ENCODE measurements around the gene PAK1IP1.
"Not testable (repeated sequence)": the region's sequence is repeated elsewhere in the genome, so short reads cannot be mapped to it uniquely, and the experiment has no call there.

Gene PAK1IP1

GRCh38 chr6:10694302-10695085 lies at the start of gene PAK1IP1, which contains the start of gene C6orf52:
Gene PAK1IP1 (plus strand): TSS chr6:10694972. CDS start chr6:10694986, 14 bp downstream.
Gene C6orf52 (minus strand): TSS chr6:10694616. CDS start chr6:10687550, 7,066 bp downstream.
- DNase-seq = peak; percentile 97

- DNase-seq = no peak
These were observed 39.2 kb upstream of the PAK1IP1 start for GRCh38 chr6:10655508-10656055.

GRCh38 chr6:10658910-10659698 lies 35.7 kb upstream of the PAK1IP1 start:
- DNase-seq = no peak

- no peak for DNase-seq
These were observed 34.9 kb upstream of the PAK1IP1 start for GRCh38 chr6:10659699-10660348.

GRCh38 chr6:10660431-10661191 lies 34.2 kb upstream of the PAK1IP1 start:
- DNase-seq = not testable (repeated sequence)

GRCh38 chr6:10662207-10662606 lies 32.6 kb upstream of the PAK1IP1 start:
- DNase-seq = no peak

- DNase-seq = no peak
These were observed 32.0 kb upstream of the PAK1IP1 start for GRCh38 chr6:10662742-10663141.

- not testable (repeated sequence) for DNase-seq
These were observed 29.2 kb upstream of the PAK1IP1 start for GRCh38 chr6:10665595-10665994.

GRCh38 chr6:10668126-10668917 lies 26.4 kb upstream of the PAK1IP1 start:
- DNase-seq = no peak

- DNase-seq = no peak
These were observed 18.4 kb upstream of the PAK1IP1 start for GRCh38 chr6:10676403-10676802.

- no peak for DNase-seq
These were observed 16.3 kb upstream of the PAK1IP1 start for GRCh38 chr6:10678456-10678855.

GRCh38 chr6:10681795-10682194 lies 13.0 kb upstream of the PAK1IP1 start:
- no peak for DNase-seq

- DNase-seq = no peak
These were observed 12.3 kb upstream of the PAK1IP1 start for GRCh38 chr6:10682355-10682988.

- no peak for DNase-seq
These were observed 10.2 kb upstream of the PAK1IP1 start for GRCh38 chr6:10684618-10685017.

- DNase-seq = no peak
These were observed 9.5 kb upstream of the PAK1IP1 start for GRCh38 chr6:10685092-10685915.

GRCh38 chr6:10686901-10687300 lies 7.9 kb upstream of the PAK1IP1 start:
- DNase-seq = no peak

GRCh38 chr6:10687582-10687981 lies 7.2 kb upstream of the PAK1IP1 start:
- DNase-seq = no peak

- DNase-seq = peak; percentile 99
These were observed 3.9 kb upstream of the PAK1IP1 start for GRCh38 chr6:10690651-10691445.

GRCh38 chr6:10692965-10693538 lies 1.7 kb upstream of the PAK1IP1 start:
- DNase-seq = no peak

Measured in NCI-H2029 treated with DMSO at 0.1 percent for 48 hours (cell line).